ENCODE results near the gene USP49. TPM values are rescaled to one million over a fixed set of nuclear protein-coding genes. Genes with fewer than 3 reads are reported as not detected.

Gene USP49
- total RNA-seq, 4 donors from 2014 or later, result 0.27 to 2.8 (median 1.1) TPM

DNA sequence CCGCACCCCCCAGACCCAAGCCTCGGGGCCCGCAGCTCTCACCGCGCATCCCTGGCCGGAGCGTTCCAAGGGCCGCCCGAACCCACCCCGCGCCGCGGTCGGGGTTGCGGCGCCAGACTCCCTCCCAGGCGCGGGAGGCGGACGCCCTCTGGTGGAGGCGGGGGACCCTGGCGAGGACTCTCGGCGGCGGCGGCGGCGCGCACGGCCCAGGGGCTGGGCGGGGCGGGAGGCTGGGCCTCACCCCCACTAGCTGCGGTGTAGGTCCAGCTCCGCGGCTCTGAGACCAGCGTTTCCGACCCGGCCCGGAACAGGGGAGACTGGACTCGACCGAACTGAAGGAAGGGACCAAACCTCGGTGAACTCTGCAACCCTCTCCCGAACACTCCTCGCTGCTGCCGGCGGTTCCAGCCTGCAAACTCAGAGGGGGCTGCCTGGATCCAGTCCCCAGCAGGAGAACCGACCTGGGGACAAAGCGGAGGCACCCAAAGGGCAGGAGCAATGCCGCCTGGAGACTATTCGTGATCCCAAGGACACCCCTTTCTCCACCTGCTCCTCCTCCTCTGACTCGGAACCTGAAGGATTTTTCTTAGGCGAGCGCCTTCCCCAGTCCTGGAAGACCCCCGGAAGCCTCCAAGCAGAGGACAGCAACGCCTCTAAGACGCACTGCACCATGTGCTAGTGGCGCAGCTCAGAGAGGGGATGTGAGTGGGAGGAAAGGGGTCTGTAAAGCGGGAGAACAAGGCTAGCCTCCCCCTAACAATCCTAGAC lies 108.5 kb downstream of the USP49 start:
- Histone ChIP-seq H3K9me3 (no peaks in the 10 kb centered on the region), H3K4me3 (peak overlapping the region; percentile 77 to 97 (median 88)), H3K36me3 (peaks cover 0 to 23% of the 10 kb centered on the region in 2 donors), H3K27ac (peak overlapping the region; percentile 92 to 96 (median 94)), H3K27me3 (no peaks in the 10 kb centered on the region), H3K4me1 (peaks cover 25 to 28% of the 10 kb centered on the region in 2 donors)
- ATAC-seq, result peak; percentile 75 to 76
- in situ Hi-C loops (cut with MboI; ENCODE audit: low sequenced_read_pairs in 4 of 4), result loop anchor here in 3 of 4 donors (10.0 kb wide), 2 partner anchors 138 to 258 kb away; partner anchors contain the start of genes BYSL (in 2 of the 3) and MED20 (in 2 of the 3)
- peak in 1 of 2 donors; percentile 9 for TF ChIP-seq POLR2A (IDR thresholded peaks at IDR 0.05)
- TF ChIP-seq, protein P1, sequence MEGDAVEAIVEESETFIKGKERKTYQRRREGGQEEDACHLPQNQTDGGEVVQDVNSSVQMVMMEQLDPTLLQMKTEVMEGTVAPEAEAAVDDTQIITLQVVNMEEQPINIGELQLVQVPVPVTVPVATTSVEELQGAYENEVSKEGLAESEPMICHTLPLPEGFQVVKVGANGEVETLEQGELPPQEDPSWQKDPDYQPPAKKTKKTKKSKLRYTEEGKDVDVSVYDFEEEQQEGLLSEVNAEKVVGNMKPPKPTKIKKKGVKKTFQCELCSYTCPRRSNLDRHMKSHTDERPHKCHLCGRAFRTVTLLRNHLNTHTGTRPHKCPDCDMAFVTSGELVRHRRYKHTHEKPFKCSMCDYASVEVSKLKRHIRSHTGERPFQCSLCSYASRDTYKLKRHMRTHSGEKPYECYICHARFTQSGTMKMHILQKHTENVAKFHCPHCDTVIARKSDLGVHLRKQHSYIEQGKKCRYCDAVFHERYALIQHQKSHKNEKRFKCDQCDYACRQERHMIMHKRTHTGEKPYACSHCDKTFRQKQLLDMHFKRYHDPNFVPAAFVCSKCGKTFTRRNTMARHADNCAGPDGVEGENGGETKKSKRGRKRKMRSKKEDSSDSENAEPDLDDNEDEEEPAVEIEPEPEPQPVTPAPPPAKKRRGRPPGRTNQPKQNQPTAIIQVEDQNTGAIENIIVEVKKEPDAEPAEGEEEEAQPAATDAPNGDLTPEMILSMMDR (IDR thresholded peaks at IDR 0.05 in 4 of 5, conservative IDR thresholded peaks at IDR 0.05 in 1 of 5), result peak in 4 of 5 experiments; percentile 81 to 96 (median 88)
- intact Hi-C loops (cut with DNase I; ENCODE audit: low total_unique reads), result loop anchor here (1.0 to 10.0 kb wide), 8 partner anchors 52 to 778 kb away; partner anchors contain the start of genes BYSL, CCND3, MED20 and MRPS10
- peak; percentile 78 to 81 for DNase-seq

DNA sequence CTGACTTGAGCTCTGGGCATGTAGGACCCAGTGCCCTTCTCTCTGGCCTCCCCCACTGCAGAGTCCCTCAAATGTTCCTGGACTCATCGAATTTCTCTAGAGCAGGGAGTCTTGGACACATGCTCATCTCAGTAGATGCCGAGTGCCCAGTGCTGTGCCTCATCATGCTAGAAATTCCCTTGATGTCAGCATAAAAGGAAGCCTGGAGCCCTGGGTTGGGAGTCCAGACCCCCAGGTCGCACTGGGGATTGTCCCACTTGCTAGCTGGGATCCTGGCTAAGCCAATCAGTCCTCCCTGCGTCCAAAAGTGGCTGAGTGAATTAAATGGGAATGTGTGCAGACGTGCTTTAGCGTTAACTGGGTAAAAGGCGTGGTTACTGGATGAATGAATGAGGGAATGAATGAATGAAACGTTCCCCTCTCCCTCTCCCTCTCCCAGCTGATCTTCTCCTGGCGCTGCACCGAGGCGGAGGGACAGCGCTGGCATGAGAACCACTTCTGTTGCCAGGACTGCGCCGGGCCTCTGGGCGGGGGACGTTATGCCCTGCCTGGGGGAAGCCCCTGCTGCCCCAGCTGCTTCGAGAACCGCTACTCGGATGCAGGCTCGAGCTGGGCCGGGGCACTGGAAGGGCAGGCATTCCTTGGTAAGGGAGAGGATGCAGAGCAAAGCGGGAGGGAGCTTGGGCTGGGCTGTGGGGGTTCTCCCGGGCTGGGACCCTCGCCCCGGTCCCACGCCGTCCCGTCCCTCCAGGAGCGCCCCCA lies 109.3 kb downstream of the USP49 start:
- no peak for TF ChIP-seq POLR2A (IDR thresholded peaks at IDR 0.05)
- in situ Hi-C loops (cut with MboI; ENCODE audit: low sequenced_read_pairs in 4 of 4), result loop anchor here in 3 of 4 donors (10.0 kb wide), 2 partner anchors 139 to 259 kb away; partner anchors contain the start of genes BYSL (in 2 of the 3) and MED20 (in 2 of the 3)
- H3K4me1 ChIP-seq, result peaks cover 32 to 36% of the 10 kb centered on the region in 2 donors
- intact Hi-C loops (cut with DNase I; ENCODE audit: low total_unique reads), result loop anchor here (1.0 to 10.0 kb wide), 6 partner anchors 51 to 778 kb away; partner anchors contain the start of genes CCND3, MRPS10, NFYA and OARD1
- peak overlapping the region; percentile 92 to 96 (median 94) for H3K27ac ChIP-seq
- no peaks in the 10 kb centered on the region for H3K27me3 ChIP-seq
- ATAC-seq (no peak), DNase-seq (no peak)
- H3K4me3 ChIP-seq, result peak overlapping the region; percentile 77 to 97 (median 88)
- H3K9me3 ChIP-seq, result no peaks in the 10 kb centered on the region
- peaks cover 0 to 16% of the 10 kb centered on the region in 2 donors for H3K36me3 ChIP-seq

DNA sequence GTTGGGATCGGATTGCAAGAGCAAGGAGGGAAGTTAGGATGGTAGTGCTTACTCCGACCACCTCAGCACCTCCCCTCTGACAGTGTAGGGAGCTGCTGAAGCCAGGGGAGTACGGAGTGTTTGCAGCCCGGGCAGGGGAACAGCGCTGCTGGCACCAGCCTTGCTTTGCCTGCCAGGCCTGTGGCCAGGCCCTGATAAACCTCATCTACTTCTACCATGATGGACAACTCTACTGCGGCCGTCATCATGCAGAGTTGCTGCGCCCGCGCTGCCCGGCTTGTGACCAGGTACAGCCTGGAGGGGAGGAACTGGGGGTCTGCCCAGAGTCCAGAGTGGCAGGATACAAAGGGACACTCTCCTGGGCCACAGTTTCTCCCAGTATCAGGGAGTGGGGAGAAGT lies 109.9 kb downstream of the USP49 start:
- ATAC-seq, result no peak
- Histone ChIP-seq H3K9me3 (no peaks in the 10 kb centered on the region), H3K36me3 (peaks cover 0 to 9% of the 10 kb centered on the region in 2 donors), H3K27me3 (no peaks in the 10 kb centered on the region), H3K4me3 (no peak overlapping the region), H3K4me1 (peaks cover 33 to 37% of the 10 kb centered on the region in 2 donors), H3K27ac (no peak overlapping the region)
- intact Hi-C loops (cut with DNase I; ENCODE audit: low total_unique reads) (loop anchor here (5.0 to 10.0 kb wide), 3 partner anchors 80 to 710 kb away; partner anchors contain the start of genes MRPS10, NFYA and OARD1), in situ Hi-C loops (cut with MboI; ENCODE audit: low sequenced_read_pairs in 4 of 4) (loop anchor here in 3 of 4 donors (10.0 kb wide), 2 partner anchors 140 to 260 kb away; partner anchors contain the start of genes BYSL (in 2 of the 3) and MED20 (in 2 of the 3))
- DNase-seq, result no peak
- TF ChIP-seq POLR2A (IDR thresholded peaks at IDR 0.05), result no peak
- TF ChIP-seq, protein P1 (IDR thresholded peaks at IDR 0.05 in 4 of 5, conservative IDR thresholded peaks at IDR 0.05 in 1 of 5), result no peak

DNA sequence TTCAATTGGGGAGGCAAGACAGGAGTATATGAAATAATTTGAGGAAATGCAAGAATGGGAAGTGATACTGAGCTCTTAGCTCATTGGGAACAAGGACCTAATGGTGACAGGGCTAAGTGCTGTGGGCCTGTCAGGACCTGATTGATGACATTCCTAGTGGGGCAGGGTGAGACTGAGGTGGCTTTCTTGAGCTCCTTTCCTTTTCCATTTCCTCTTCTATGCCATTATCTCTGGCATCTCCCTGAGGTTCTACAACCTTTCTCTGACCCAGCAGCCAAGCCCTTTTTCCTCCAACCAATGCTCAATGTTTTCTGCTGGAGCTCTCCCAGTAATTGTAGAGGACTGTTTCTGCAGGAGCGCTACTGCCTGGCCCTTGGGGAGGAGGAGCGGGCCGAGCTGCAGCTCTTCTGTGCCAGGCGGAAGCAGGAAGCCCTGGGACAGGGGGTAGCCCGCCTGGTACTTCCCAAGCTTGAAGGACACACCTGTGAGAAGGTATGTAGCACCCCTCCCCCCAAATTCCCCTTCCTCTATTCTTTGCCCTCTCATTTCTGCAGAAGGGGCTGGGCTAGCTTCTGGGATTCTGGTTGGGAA lies 110.5 kb downstream of the USP49 start:
- Histone ChIP-seq H3K9me3 (no peaks in the 10 kb centered on the region), H3K36me3 (peaks cover 0 to 4% of the 10 kb centered on the region in 2 donors), H3K27ac (no peak overlapping the region), H3K4me1 (peaks cover 33 to 35% of the 10 kb centered on the region in 2 donors), H3K4me3 (no peak overlapping the region), H3K27me3 (no peaks in the 10 kb centered on the region)
- in situ Hi-C loops (cut with MboI; ENCODE audit: low sequenced_read_pairs in 4 of 4) (loop anchor here (5.0 to 10.0 kb wide), 3 partner anchors 140 to 260 kb away; partner anchors contain the start of genes BYSL (in 2 of the 4) and MED20 (in 2 of the 4)), intact Hi-C loops (cut with DNase I; ENCODE audit: low total_unique reads) (loop anchor here (5.0 to 10.0 kb wide), 3 partner anchors 80 to 710 kb away; partner anchors contain the start of genes MRPS10, NFYA and OARD1)
- DNase-seq (no peak), ATAC-seq (no peak)
- no peak for TF ChIP-seq POLR2A (IDR thresholded peaks at IDR 0.05)
- TF ChIP-seq, protein P1 (IDR thresholded peaks at IDR 0.05 in 4 of 5, conservative IDR thresholded peaks at IDR 0.05 in 1 of 5), result no peak
